Effector memory CD4-positive, alpha-beta T cell (primary cell): ENCODE results near the gene PATE2.

ENCODE experiments used
- DNase-seq, 3 donors: peaks; one replicate each; pipeline ENCODE4 v3.0.0-alpha.2; 2020
- H3K27ac ChIP-seq: 2 replicates; pipeline ENCODE4 v1.7.0; 2013; ENCODE audit warnings: mild to moderate bottlenecking, low read length, moderate library complexity; ENCODE audit not compliant: insufficient read depth, poor library complexity, severe bottlenecking
- H3K27me3 ChIP-seq: replicated peaks from 2 replicates; pipeline ENCODE4 v1.7.0; 2013; ENCODE audit warnings: mild to moderate bottlenecking, low read length; ENCODE audit not compliant: insufficient read depth, control insufficient read depth, poor library complexity, severe bottlenecking
- H3K36me3 ChIP-seq: 2 replicates; pipeline ENCODE4 v1.7.0; 2013; ENCODE audit warnings: mild to moderate bottlenecking, low read length, moderate library complexity; ENCODE audit not compliant: control insufficient read depth, insufficient read depth
- H3K4me1 ChIP-seq: 2 replicates; pipeline ENCODE4 v1.7.0; 2013; ENCODE audit warnings: low read length, mild to moderate bottlenecking; ENCODE audit not compliant: control insufficient read depth, insufficient read depth, poor library complexity, severe bottlenecking
- H3K4me3 ChIP-seq: 2 replicates; pipeline ENCODE4 v1.7.0; 2013; ENCODE audit warnings: low read length, low read depth, mild to moderate bottlenecking; ENCODE audit not compliant: insufficient read depth, poor library complexity, severe bottlenecking
- H3K9me3 ChIP-seq: 2 replicates; pipeline ENCODE4 v1.7.0; 2013; ENCODE audit warnings: mild to moderate bottlenecking, low read length, moderate library complexity; ENCODE audit not compliant: control insufficient read depth
- total RNA-seq, 3 donors: gene quantifications; one replicate each; lab custom pipeline; 2026; lab: John Stamatoyannopoulos, UW

PATE2 gene
- total RNA-seq: 0 reads per million in 3 donors

- Histone ChIP-seq H3K9me3 (no peaks in the 10 kb centered on the region), H3K27me3 (no peaks in the 10 kb centered on the region), H3K27ac (no peak within 1 kb of the TSS), H3K4me1 (no peaks in the 10 kb centered on the region), H3K4me3 (no peak within 1 kb of the TSS), H3K36me3 (no peaks in the 10 kb centered on the region)
- DNase-seq: no peak
Measured at GRCh38 chr11:125778728-125779127, at the start of gene PATE2. Gene PATE2 (minus strand): TSS chr11:125778828. CDS start chr11:125778773, 55 bp downstream.

GRCh38 chr11:125807909-125808308 lies 29.3 kb upstream of the PATE2 start:
- H3K4me3 ChIP-seq: no peak overlapping the region
- no peaks in the 10 kb centered on the region for H3K27me3 ChIP-seq
- DNase-seq: no peak
- H3K4me1 ChIP-seq: no peaks in the 10 kb centered on the region
- H3K27ac ChIP-seq: no peak overlapping the region
- no peaks in the 10 kb centered on the region for H3K36me3 ChIP-seq
- H3K9me3 ChIP-seq: no peaks in the 10 kb centered on the region

- no peaks in the 10 kb centered on the region for H3K4me1 ChIP-seq
- no peak overlapping the region for H3K4me3 ChIP-seq
- no peak for DNase-seq
- no peaks in the 10 kb centered on the region for H3K27me3 ChIP-seq
- H3K36me3 ChIP-seq: no peaks in the 10 kb centered on the region
- H3K9me3 ChIP-seq: peaks cover 5% of the 10 kb centered on the region
- H3K27ac ChIP-seq: no peak overlapping the region
Measured at GRCh38 chr11:125802387-125802786, 23.8 kb upstream of the PATE2 start.

- H3K9me3 ChIP-seq: peaks cover 5% of the 10 kb centered on the region
- no peaks in the 10 kb centered on the region for H3K4me1 ChIP-seq
- H3K27me3 ChIP-seq: no peaks in the 10 kb centered on the region
- no peaks in the 10 kb centered on the region for H3K36me3 ChIP-seq
- no peak overlapping the region for H3K4me3 ChIP-seq
- DNase-seq: no peak
- H3K27ac ChIP-seq: no peak overlapping the region
Measured at GRCh38 chr11:125799808-125800207, 21.2 kb upstream of the PATE2 start.

GRCh38 chr11:125797641-125798040 lies 19.0 kb upstream of the PATE2 start:
- H3K36me3 ChIP-seq: no peaks in the 10 kb centered on the region
- peaks cover 5% of the 10 kb centered on the region for H3K9me3 ChIP-seq
- no peak overlapping the region for H3K4me3 ChIP-seq
- no peaks in the 10 kb centered on the region for H3K4me1 ChIP-seq
- DNase-seq: no peak
- H3K27me3 ChIP-seq: no peaks in the 10 kb centered on the region
- H3K27ac ChIP-seq: no peak overlapping the region

- Histone ChIP-seq H3K4me1 (no peaks in the 10 kb centered on the region), H3K27ac (no peak overlapping the region), H3K4me3 (no peak overlapping the region), H3K9me3 (no peaks in the 10 kb centered on the region), H3K36me3 (no peaks in the 10 kb centered on the region), H3K27me3 (no peaks in the 10 kb centered on the region)
- no peak for DNase-seq
Measured at GRCh38 chr11:125790825-125791224, 12.2 kb upstream of the PATE2 start.

GRCh38 chr11:125787827-125788226 lies 9.2 kb upstream of the PATE2 start, which contains the start of gene PATE3:
Gene PATE3 (plus strand): TSS chr11:125788127. CDS start chr11:125788152, 25 bp downstream.
- Histone ChIP-seq H3K27ac (no peak within 1 kb of the TSS), H3K27me3 (no peaks in the 10 kb centered on the region), H3K4me1 (no peaks in the 10 kb centered on the region), H3K9me3 (no peaks in the 10 kb centered on the region), H3K4me3 (no peak within 1 kb of the TSS), H3K36me3 (no peaks in the 10 kb centered on the region)
- DNase-seq: no peak

- H3K36me3 ChIP-seq: no peaks in the 10 kb centered on the region
- no peak for DNase-seq
- no peak overlapping the region for H3K27ac ChIP-seq
- H3K27me3 ChIP-seq: no peaks in the 10 kb centered on the region
- H3K4me3 ChIP-seq: no peak overlapping the region
- no peaks in the 10 kb centered on the region for H3K9me3 ChIP-seq
- H3K4me1 ChIP-seq: no peaks in the 10 kb centered on the region
Measured at GRCh38 chr11:125784678-125785077, 6.0 kb upstream of the PATE2 start.

- H3K4me1 ChIP-seq: no peaks in the 10 kb centered on the region
- no peak overlapping the region for H3K4me3 ChIP-seq
- H3K27me3 ChIP-seq: no peaks in the 10 kb centered on the region
- no peak for DNase-seq
- no peaks in the 10 kb centered on the region for H3K9me3 ChIP-seq
- H3K27ac ChIP-seq: no peak overlapping the region
- no peaks in the 10 kb centered on the region for H3K36me3 ChIP-seq
Measured at GRCh38 chr11:125777309-125777708, 1.3 kb downstream of the PATE2 start.

GRCh38 chr11:125773516-125773915 lies 5.1 kb downstream of the PATE2 start:
- DNase-seq: no peak
- Histone ChIP-seq H3K27ac (no peak overlapping the region), H3K9me3 (no peaks in the 10 kb centered on the region), H3K4me3 (no peak overlapping the region), H3K4me1 (no peaks in the 10 kb centered on the region), H3K27me3 (no peaks in the 10 kb centered on the region), H3K36me3 (no peaks in the 10 kb centered on the region)
